PFSK-1 (cell line): ENCODE data around the gene ZNF28. TPM values are rescaled to one million over a fixed set of nuclear protein-coding genes. Genes with fewer than 3 reads are reported as not detected.
"Not testable (repeated sequence)": the region's sequence is repeated elsewhere in the genome, so short reads cannot be mapped to it uniquely, and the experiment has no call there.

Source experiments
- FOXP2 ChIP-seq: optimal IDR thresholded peaks from 2 replicates; pipeline ENCODE3; 2011; ENCODE audit warnings: borderline replicate concordance, control low read depth, inconsistent platforms; ENCODE audit not compliant: insufficient read depth; ENCODE audit errors: extremely low read length, extremely low read depth
- POLR2AphosphoS5 ChIP-seq: IDR thresholded peaks from 2 replicates; pipeline ENCODE4 v1.6.1; 2012; ENCODE audit warnings: low read depth, mild to moderate bottlenecking, control low read depth, low read length, moderate library complexity
- REST ChIP-seq, 2 experiments: IDR thresholded peaks; 2 replicates each; pipeline versions ENCODE4 v1.6.1 to v1.8.0; 2011 to 2012; ENCODE audit warnings: low read depth in 2 of 2, low read length in 2 of 2, control low read depth in 1 of 2, inconsistent platforms in 1 of 2, mild to moderate bottlenecking in 1 of 2, moderate library complexity in 1 of 2; ENCODE audit not compliant: insufficient read depth in 1 of 2
- SIN3A ChIP-seq: IDR thresholded peaks from 2 replicates; pipeline ENCODE4 v1.6.1; 2012; ENCODE audit warnings: mild to moderate bottlenecking, low read length, moderate library complexity, borderline replicate concordance; ENCODE audit not compliant: insufficient read depth
- TAF1 ChIP-seq: IDR thresholded peaks from 2 replicates; pipeline ENCODE4 v1.6.1; 2012; ENCODE audit warnings: low read length, control low read depth, borderline replicate concordance; ENCODE audit not compliant: insufficient read depth
- polyA plus RNA-seq: library from polyadenylated mRNA; unstranded; fragments of >200 nt; gene quantifications from one replicate; pipeline ENCODE4 v1.2.1, GENCODE V29; 2012; ENCODE audit warnings: low read depth, missing spikeins; ENCODE audit not compliant: insufficient read length

ZNF28 gene
- polyA plus RNA-seq, result 0.39 TPM

GRCh38 chr19:52821204-52821960, at the start of gene ZNF28:
TSS of gene ZNF28 (minus strand) at chr19:52821633. CDS start at chr19:52817958, 3,675 bp downstream.
- not testable (repeated sequence) for TF ChIP-seq SIN3A; REST (IDR thresholded peaks at IDR 0.05; ENCODE audit: insufficient read depth in 1 of 2, low read depth in 2 of 2, low read length in 2 of 2); POLR2AphosphoS5

GRCh38 chr19:52857378-52858191, 36.2 kb upstream of the ZNF28 start, which contains the start of gene ZNF468:
TSS of gene ZNF468 (minus strand) at chr19:52857619. CDS start at chr19:52854272, 3,347 bp downstream.
- TF ChIP-seq TAF1, FOXP2, SIN3A: not testable (repeated sequence)

GRCh38 chr19:52825765-52826164, 4.3 kb upstream of the ZNF28 start:
- TF ChIP-seq REST (IDR thresholded peaks at IDR 0.05; ENCODE audit: insufficient read depth in 1 of 2, low read depth in 2 of 2, low read length in 2 of 2), result no peak
- no peak for TF ChIP-seq FOXP2
- no peak for TF ChIP-seq TAF1
- TF ChIP-seq POLR2AphosphoS5, result no peak
- no peak for TF ChIP-seq SIN3A

GRCh38 chr19:52823676-52824075, 2.2 kb upstream of the ZNF28 start:
- no peak for TF ChIP-seq REST (IDR thresholded peaks at IDR 0.05; ENCODE audit: insufficient read depth in 1 of 2, low read depth in 2 of 2, low read length in 2 of 2)
- no peak for TF ChIP-seq FOXP2
- no peak for TF ChIP-seq SIN3A
- TF ChIP-seq TAF1, result no peak
- TF ChIP-seq POLR2AphosphoS5, result no peak

GRCh38 chr19:52809801-52810200, 11.6 kb downstream of the ZNF28 start:
- TF ChIP-seq SIN3A (no peak), FOXP2 (no peak), REST (IDR thresholded peaks at IDR 0.05; ENCODE audit: insufficient read depth in 1 of 2, low read depth in 2 of 2, low read length in 2 of 2) (no peak), POLR2AphosphoS5 (no peak), TAF1 (no peak)
